Neural cell (in vitro differentiated cells): ENCODE data around the gene SLC25A39. TPM values are rescaled to one million over a fixed set of nuclear protein-coding genes. Genes with fewer than 3 reads are reported as not detected.

Source experiments
- H2AFZ ChIP-seq: fragments of 200-600, 300-800 bp; sonication (generic), shearing (Covaris generic); 2 replicates; pipeline ENCODE4 v1.6.0; 2014; ENCODE audit warnings: low read depth, mild to moderate bottlenecking, antibody characterized with exemption, low read length, moderate library complexity
- H3F3A ChIP-seq: fragments of 200-600 bp; shearing (Covaris generic); 2 replicates; pipeline ENCODE4 v1.6.1; 2016; ENCODE audit warnings: mild to moderate bottlenecking, moderate library complexity, mixed read lengths, antibody characterized with exemption, low read length; ENCODE audit not compliant: insufficient read depth, poor library complexity, severe bottlenecking
- H3K27ac ChIP-seq: fragments of 200-600, 300-800 bp; sonication (generic), shearing (Covaris generic); 2 replicates; pipeline ENCODE4 v1.5.1; 2014; ENCODE audit warnings: mild to moderate bottlenecking, low read length, moderate library complexity
- H3K27me3 ChIP-seq: fragments of 300-800, 200-600 bp; sonication (generic), shearing (Covaris generic); 2 replicates; pipeline ENCODE4 v1.6.0; 2014; ENCODE audit warnings: mild to moderate bottlenecking, low read depth, low read length, moderate library complexity; ENCODE audit not compliant: insufficient read depth
- H3K36me3 ChIP-seq: fragments of 300-800, 200-600 bp; sonication (generic), shearing (Covaris generic); 2 replicates; pipeline ENCODE4 v1.5.1; 2014; ENCODE audit warnings: mild to moderate bottlenecking, antibody characterized with exemption, low read length, moderate library complexity; ENCODE audit not compliant: insufficient read depth
- H3K4me2 ChIP-seq: fragments of 300-800, 200-600 bp; sonication (generic), shearing (Covaris generic); 2 replicates; pipeline ENCODE4 v1.6.0; 2014; ENCODE audit warnings: mild to moderate bottlenecking, low read length
- H3K4me3 ChIP-seq: fragments of 300-800, 200-600 bp; sonication (generic), shearing (Covaris generic); 2 replicates; pipeline ENCODE4 v1.5.1; 2014; ENCODE audit warnings: mild to moderate bottlenecking, low read length, moderate library complexity
- H3K79me2 ChIP-seq: fragments of 200-600 bp; shearing (Covaris generic); replicated peaks from 2 replicates; pipeline ENCODE4 v1.6.0; 2014; ENCODE audit warnings: mild to moderate bottlenecking, low read length, moderate library complexity; ENCODE audit not compliant: insufficient read depth
- H3K9ac ChIP-seq: fragments of 300-800, 200-600 bp; sonication (generic), shearing (Covaris generic); 2 replicates; pipeline ENCODE4 v1.6.1; 2016; ENCODE audit warnings: mild to moderate bottlenecking, low read length, mixed read lengths
- H3K9me2 ChIP-seq: fragments of 200-600 bp; shearing (Covaris generic); 2 replicates; pipeline ENCODE4 v1.6.1; 2016; ENCODE audit warnings: mild to moderate bottlenecking, low read length, mixed read lengths; ENCODE audit not compliant: insufficient read depth
- H3K9me3 ChIP-seq: fragments of 200-600, 300-800 bp; sonication (generic), shearing (Covaris generic); 2 replicates; pipeline ENCODE4 v1.6.1; 2016; ENCODE audit warnings: mild to moderate bottlenecking, mixed run types, low read length, moderate library complexity, mixed read lengths
- H4K20me1 ChIP-seq: fragments of 200-600 bp; shearing (Covaris generic); 2 replicates; pipeline ENCODE4 v1.6.1; 2016; ENCODE audit warnings: mild to moderate bottlenecking, mixed run types; ENCODE audit not compliant: insufficient read depth
- CTCF ChIP-seq: fragments of 450-650 bp; IDR thresholded peaks from 2 replicates; pipeline ENCODE4 v1.5.1; 2014; ENCODE audit warnings: antibody characterized with exemption, mild to moderate bottlenecking, moderate library complexity; ENCODE audit not compliant: poor library complexity, severe bottlenecking
- EP300 ChIP-seq: fragments of 450-650 bp; conservative IDR thresholded peaks from 2 replicates; pipeline ENCODE4 v1.6.1; 2014; ENCODE audit warnings: antibody characterized with exemption, mild to moderate bottlenecking, moderate library complexity; ENCODE audit not compliant: poor library complexity, severe bottlenecking
- EZH2 ChIP-seq: fragments of 200-600, 300-800 bp; shearing (Covaris generic), sonication (generic); IDR thresholded peaks from 2 replicates; pipeline ENCODE4 v1.6.1; 2014; ENCODE audit warnings: antibody characterized with exemption, low read length, borderline replicate concordance, mild to moderate bottlenecking; ENCODE audit not compliant: insufficient read depth, poor library complexity, severe bottlenecking
- MXI1 ChIP-seq: fragments of 450-650 bp; conservative IDR thresholded peaks from 2 replicates; pipeline ENCODE4 v1.6.1; 2014; ENCODE audit warnings: antibody characterized with exemption, mild to moderate bottlenecking; ENCODE audit not compliant: poor library complexity, severe bottlenecking
- POLR2AphosphoS5 ChIP-seq: IDR thresholded peaks from 2 replicates; pipeline ENCODE4 v1.6.1; 2012
- RAD21 ChIP-seq: fragments of 450-650 bp; conservative IDR thresholded peaks from 2 replicates; pipeline ENCODE4 v1.6.1; 2014; ENCODE audit warnings: antibody characterized with exemption, mild to moderate bottlenecking, moderate library complexity
- REST ChIP-seq: IDR thresholded peaks from 2 replicates; pipeline ENCODE4 v1.6.1; 2012; ENCODE audit warnings: borderline replicate concordance
- SMC3 ChIP-seq: fragments of 450-650 bp; conservative IDR thresholded peaks from 2 replicates; pipeline ENCODE4 v1.6.1; 2014; ENCODE audit warnings: antibody characterized with exemption, mild to moderate bottlenecking, moderate library complexity; ENCODE audit not compliant: poor library complexity
- TAF1 ChIP-seq: IDR thresholded peaks from 2 replicates; pipeline ENCODE4 v1.6.1; 2012; ENCODE audit warnings: low read depth
- polyA plus RNA-seq: library from polyadenylated mRNA; depleted of rRNA; stranded (reverse); fragments of >200 nt; gene quantifications from 2 replicates; pipeline ENCODE4 v1.2.3, GENCODE V29; 2014

The SLC25A39 gene
- polyA plus RNA-seq, 1 donor from 2014 or later = 73.4 TPM

GRCh38 chr17:44363613-44364159 lies 39.1 kb upstream of the SLC25A39 start, which contains the start of gene FAM171A2:
TSS of gene FAM171A2 (minus strand) at chr17:44363853. CDS start at chr17:44363714, 139 bp downstream.
- Histone ChIP-seq H3K27me3 (no peaks in the 10 kb centered on the region), H3K4me3 (peak within 1 kb of the TSS; percentile 95), H3K79me2 (peaks cover 51% of the 10 kb centered on the region), H3K27ac (peak within 1 kb of the TSS; percentile 91), H3K36me3 (no peaks in the 10 kb centered on the region), H3K4me2 (peak within 1 kb of the TSS; percentile 78), H3F3A (no peaks in the 10 kb centered on the region), H3K9ac (peak within 1 kb of the TSS; percentile 98), H3K9me2 (no peaks in the 10 kb centered on the region), H4K20me1 (peaks cover 36% of the 10 kb centered on the region), H2AFZ (peak within 1 kb of the TSS; percentile 57), H3K9me3 (no peaks in the 10 kb centered on the region)
- TF ChIP-seq MXI1 (peak; percentile 45), TAF1 (no peak), EP300 (peak; percentile 46), EZH2 (no peak), CTCF (peak; percentile 73), RAD21 (no peak), REST (no peak), POLR2AphosphoS5 (peak; percentile 94), SMC3 (peak; percentile 43)

GRCh38 chr17:44362949-44363612 lies 38.5 kb upstream of the SLC25A39 start:
- Histone ChIP-seq H3K36me3 (no peaks in the 10 kb centered on the region), H3F3A (no peaks in the 10 kb centered on the region), H3K4me2 (peak overlapping the region; percentile 78), H3K27ac (peak overlapping the region; percentile 91), H4K20me1 (peaks cover 39% of the 10 kb centered on the region), H3K79me2 (peaks cover 55% of the 10 kb centered on the region), H3K9me3 (no peaks in the 10 kb centered on the region), H3K4me3 (peak overlapping the region; percentile 95), H2AFZ (peak overlapping the region; percentile 57), H3K9me2 (no peaks in the 10 kb centered on the region), H3K9ac (peak overlapping the region; percentile 98), H3K27me3 (no peaks in the 10 kb centered on the region)
- TF ChIP-seq POLR2AphosphoS5 = peak; percentile 58
- TF ChIP-seq TAF1 = peak; percentile 36
- peak; percentile 11 for TF ChIP-seq REST
- TF ChIP-seq EZH2 = no peak
- TF ChIP-seq SMC3 = no peak
- no peak for TF ChIP-seq RAD21
- no peak for TF ChIP-seq CTCF
- no peak for TF ChIP-seq EP300
- TF ChIP-seq MXI1 = no peak
